ENCODE data around the gene CLASRP. TPM values are rescaled to one million over a fixed set of nuclear protein-coding genes. Genes with fewer than 3 reads are reported as not detected.
A peak's percentile ranks its signal among the peaks of the same experiment; 100 is the strongest.

Gene CLASRP
- total RNA-seq, 1 experiment from 2014 or later, result 88.0 TPM

DNA sequence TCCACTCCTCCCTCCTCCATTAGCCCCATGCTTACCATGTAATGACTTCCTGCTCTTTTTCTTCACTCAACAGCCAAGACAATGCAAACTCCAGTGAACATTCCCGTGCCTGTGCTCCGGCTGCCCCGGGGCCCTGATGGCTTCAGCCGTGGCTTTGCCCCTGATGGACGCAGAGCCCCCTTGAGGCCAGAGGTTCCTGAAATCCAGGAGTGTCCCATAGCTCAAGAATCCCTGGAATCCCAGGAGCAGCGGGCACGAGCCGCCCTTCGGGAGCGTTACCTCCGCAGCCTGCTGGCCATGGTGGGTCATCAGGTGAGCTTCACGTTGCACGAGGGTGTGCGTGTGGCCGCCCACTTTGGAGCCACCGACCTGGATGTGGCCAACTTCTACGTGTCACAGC is 51.2 kb downstream of the CLASRP start:
- POLR2A ChIA-PET, result interaction anchor here (0.9 to 1.8 kb wide), 5 partner anchors 11 to 62 kb away, joined by 3 to 5 read pairs (median 4); partner anchors contain the start of gene GEMIN7
- Mint-ChIP-seq H3K4me1 (peaks cover 33% of the 10 kb centered on the region), H3K4me3 (0 out of 2 replicates have a peak overlapping the region, but pooled peaks have one; percentile 84), H3K9me3 (no peaks in the 10 kb centered on the region), H3K27ac (peak overlapping the region; percentile 78), H3K36me3 (peaks cover 24% of the 10 kb centered on the region), H3K27me3 (ENCODE audit: low read depth) (no peaks in the 10 kb centered on the region)
- CTCF ChIA-PET, result interaction anchor here (0.6 to 4.1 kb wide), 19 partner anchors 10 to 101 kb away, joined by 3 to 23 read pairs (median 4); partner anchors contain the start of genes CLASRP and GEMIN7
- TF ChIP-seq ZNF416 (CRISPR knock-in tag; IDR thresholded peaks at IDR 0.05) (peak; percentile 99), KAT7 (CRISPR knock-in tag; IDR thresholded peaks at IDR 0.05; ENCODE audit: borderline replicate concordance) (no peak), CBFB (CRISPR knock-in tag; IDR thresholded peaks at IDR 0.05; ENCODE audit: low read depth) (no peak)
- TF ChIP-seq, protein P1, sequence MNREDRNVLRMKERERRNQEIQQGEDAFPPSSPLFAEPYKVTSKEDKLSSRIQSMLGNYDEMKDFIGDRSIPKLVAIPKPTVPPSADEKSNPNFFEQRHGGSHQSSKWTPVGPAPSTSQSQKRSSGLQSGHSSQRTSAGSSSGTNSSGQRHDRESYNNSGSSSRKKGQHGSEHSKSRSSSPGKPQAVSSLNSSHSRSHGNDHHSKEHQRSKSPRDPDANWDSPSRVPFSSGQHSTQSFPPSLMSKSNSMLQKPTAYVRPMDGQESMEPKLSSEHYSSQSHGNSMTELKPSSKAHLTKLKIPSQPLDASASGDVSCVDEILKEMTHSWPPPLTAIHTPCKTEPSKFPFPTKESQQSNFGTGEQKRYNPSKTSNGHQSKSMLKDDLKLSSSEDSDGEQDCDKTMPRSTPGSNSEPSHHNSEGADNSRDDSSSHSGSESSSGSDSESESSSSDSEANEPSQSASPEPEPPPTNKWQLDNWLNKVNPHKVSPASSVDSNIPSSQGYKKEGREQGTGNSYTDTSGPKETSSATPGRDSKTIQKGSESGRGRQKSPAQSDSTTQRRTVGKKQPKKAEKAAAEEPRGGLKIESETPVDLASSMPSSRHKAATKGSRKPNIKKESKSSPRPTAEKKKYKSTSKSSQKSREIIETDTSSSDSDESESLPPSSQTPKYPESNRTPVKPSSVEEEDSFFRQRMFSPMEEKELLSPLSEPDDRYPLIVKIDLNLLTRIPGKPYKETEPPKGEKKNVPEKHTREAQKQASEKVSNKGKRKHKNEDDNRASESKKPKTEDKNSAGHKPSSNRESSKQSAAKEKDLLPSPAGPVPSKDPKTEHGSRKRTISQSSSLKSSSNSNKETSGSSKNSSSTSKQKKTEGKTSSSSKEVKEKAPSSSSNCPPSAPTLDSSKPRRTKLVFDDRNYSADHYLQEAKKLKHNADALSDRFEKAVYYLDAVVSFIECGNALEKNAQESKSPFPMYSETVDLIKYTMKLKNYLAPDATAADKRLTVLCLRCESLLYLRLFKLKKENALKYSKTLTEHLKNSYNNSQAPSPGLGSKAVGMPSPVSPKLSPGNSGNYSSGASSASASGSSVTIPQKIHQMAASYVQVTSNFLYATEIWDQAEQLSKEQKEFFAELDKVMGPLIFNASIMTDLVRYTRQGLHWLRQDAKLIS (CRISPR knock-in tag; IDR thresholded peaks at IDR 0.05; ENCODE audit: borderline replicate concordance), result no peak
- TF ChIP-seq, protein P2, sequence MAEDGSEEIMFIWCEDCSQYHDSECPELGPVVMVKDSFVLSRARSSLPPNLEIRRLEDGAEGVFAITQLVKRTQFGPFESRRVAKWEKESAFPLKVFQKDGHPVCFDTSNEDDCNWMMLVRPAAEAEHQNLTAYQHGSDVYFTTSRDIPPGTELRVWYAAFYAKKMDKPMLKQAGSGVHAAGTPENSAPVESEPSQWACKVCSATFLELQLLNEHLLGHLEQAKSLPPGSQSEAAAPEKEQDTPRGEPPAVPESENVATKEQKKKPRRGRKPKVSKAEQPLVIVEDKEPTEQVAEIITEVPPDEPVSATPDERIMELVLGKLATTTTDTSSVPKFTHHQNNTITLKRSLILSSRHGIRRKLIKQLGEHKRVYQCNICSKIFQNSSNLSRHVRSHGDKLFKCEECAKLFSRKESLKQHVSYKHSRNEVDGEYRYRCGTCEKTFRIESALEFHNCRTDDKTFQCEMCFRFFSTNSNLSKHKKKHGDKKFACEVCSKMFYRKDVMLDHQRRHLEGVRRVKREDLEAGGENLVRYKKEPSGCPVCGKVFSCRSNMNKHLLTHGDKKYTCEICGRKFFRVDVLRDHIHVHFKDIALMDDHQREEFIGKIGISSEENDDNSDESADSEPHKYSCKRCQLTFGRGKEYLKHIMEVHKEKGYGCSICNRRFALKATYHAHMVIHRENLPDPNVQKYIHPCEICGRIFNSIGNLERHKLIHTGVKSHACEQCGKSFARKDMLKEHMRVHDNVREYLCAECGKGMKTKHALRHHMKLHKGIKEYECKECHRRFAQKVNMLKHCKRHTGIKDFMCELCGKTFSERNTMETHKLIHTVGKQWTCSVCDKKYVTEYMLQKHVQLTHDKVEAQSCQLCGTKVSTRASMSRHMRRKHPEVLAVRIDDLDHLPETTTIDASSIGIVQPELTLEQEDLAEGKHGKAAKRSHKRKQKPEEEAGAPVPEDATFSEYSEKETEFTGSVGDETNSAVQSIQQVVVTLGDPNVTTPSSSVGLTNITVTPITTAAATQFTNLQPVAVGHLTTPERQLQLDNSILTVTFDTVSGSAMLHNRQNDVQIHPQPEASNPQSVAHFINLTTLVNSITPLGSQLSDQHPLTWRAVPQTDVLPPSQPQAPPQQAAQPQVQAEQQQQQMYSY (CRISPR knock-in tag; IDR thresholded peaks at IDR 0.05), result 0 out of 2 replicates have a peak, but pooled peaks have one; percentile 28
- TF ChIP-seq, protein P3, sequence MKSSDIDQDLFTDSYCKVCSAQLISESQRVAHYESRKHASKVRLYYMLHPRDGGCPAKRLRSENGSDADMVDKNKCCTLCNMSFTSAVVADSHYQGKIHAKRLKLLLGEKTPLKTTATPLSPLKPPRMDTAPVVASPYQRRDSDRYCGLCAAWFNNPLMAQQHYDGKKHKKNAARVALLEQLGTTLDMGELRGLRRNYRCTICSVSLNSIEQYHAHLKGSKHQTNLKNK (CRISPR knock-in tag; IDR thresholded peaks at IDR 0.05), result no peak
- TF ChIP-seq, protein P4, sequence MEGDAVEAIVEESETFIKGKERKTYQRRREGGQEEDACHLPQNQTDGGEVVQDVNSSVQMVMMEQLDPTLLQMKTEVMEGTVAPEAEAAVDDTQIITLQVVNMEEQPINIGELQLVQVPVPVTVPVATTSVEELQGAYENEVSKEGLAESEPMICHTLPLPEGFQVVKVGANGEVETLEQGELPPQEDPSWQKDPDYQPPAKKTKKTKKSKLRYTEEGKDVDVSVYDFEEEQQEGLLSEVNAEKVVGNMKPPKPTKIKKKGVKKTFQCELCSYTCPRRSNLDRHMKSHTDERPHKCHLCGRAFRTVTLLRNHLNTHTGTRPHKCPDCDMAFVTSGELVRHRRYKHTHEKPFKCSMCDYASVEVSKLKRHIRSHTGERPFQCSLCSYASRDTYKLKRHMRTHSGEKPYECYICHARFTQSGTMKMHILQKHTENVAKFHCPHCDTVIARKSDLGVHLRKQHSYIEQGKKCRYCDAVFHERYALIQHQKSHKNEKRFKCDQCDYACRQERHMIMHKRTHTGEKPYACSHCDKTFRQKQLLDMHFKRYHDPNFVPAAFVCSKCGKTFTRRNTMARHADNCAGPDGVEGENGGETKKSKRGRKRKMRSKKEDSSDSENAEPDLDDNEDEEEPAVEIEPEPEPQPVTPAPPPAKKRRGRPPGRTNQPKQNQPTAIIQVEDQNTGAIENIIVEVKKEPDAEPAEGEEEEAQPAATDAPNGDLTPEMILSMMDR (IDR thresholded peaks at IDR 0.05), result peak; percentile 15; the same call in 1 of the 2 replicates
- TF ChIP-seq, protein P5, sequence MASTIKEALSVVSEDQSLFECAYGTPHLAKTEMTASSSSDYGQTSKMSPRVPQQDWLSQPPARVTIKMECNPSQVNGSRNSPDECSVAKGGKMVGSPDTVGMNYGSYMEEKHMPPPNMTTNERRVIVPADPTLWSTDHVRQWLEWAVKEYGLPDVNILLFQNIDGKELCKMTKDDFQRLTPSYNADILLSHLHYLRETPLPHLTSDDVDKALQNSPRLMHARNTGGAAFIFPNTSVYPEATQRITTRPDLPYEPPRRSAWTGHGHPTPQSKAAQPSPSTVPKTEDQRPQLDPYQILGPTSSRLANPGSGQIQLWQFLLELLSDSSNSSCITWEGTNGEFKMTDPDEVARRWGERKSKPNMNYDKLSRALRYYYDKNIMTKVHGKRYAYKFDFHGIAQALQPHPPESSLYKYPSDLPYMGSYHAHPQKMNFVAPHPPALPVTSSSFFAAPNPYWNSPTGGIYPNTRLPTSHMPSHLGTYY (CRISPR knock-in tag; IDR thresholded peaks at IDR 0.05), result no peak
- DNase-seq (ENCODE audit: low spot score) (peak; percentile 76), ATAC-seq (peak; percentile 38)

DNA sequence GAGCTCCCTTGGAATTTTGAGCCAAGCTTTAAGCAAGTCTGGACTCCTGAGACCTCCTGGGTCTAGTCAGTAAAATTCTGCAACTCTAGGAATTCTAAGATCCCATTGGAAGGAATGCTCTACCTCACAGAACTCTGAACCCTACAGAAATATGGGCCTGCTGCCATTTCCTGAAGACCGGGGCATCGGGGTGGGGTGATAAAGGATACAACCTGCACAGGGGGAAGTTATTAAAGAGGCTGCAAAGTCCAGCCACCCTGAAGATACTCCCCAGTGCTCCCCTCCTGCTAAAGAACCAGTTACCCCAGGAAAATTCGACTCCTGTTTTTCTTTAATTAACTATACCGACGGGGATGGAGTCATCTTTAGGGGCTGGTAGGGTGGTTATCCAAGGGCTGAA is 51.8 kb downstream of the CLASRP start:
- ATAC-seq (no peak), DNase-seq (ENCODE audit: low spot score) (no peak)
- peaks cover 20% of the 10 kb centered on the region for H3K36me3 Mint-ChIP-seq
- ChIA-PET POLR2A (interaction anchor here (0.9 to 1.8 kb wide), 4 partner anchors 12 to 61 kb away, joined by 3 to 5 read pairs (median 4); partner anchors contain the start of gene GEMIN7), CTCF (interaction anchor here (0.6 to 4.1 kb wide), 18 partner anchors 11 to 101 kb away, joined by 3 to 23 read pairs (median 4); partner anchors contain the start of gene GEMIN7)
- H3K27ac Mint-ChIP-seq, result peak overlapping the region; percentile 97
- H3K4me3 Mint-ChIP-seq, result peak overlapping the region; percentile 84
- H3K9me3 Mint-ChIP-seq, result no peaks in the 10 kb centered on the region
- no peaks in the 10 kb centered on the region for H3K27me3 Mint-ChIP-seq (ENCODE audit: low read depth)
- peaks cover 33% of the 10 kb centered on the region for H3K4me1 Mint-ChIP-seq
- TF ChIP-seq ZNF263 (CRISPR knock-in tag; IDR thresholded peaks at IDR 0.05; ENCODE audit: low read depth) (no peak), TCF7 (CRISPR knock-in tag; IDR thresholded peaks at IDR 0.05; ENCODE audit: low read depth) (no peak), ETV6 (CRISPR knock-in tag; IDR thresholded peaks at IDR 0.05) (no peak), CREB1 (CRISPR knock-in tag; IDR thresholded peaks at IDR 0.05) (no peak), TEAD1 (CRISPR knock-in tag; IDR thresholded peaks at IDR 0.05) (no peak), FOXJ3 (CRISPR knock-in tag; IDR thresholded peaks at IDR 0.05; ENCODE audit: borderline replicate concordance) (no peak), ELF4 (CRISPR knock-in tag; IDR thresholded peaks at IDR 0.05; ENCODE audit: low read depth) (no peak)
- TF ChIP-seq, protein P6, sequence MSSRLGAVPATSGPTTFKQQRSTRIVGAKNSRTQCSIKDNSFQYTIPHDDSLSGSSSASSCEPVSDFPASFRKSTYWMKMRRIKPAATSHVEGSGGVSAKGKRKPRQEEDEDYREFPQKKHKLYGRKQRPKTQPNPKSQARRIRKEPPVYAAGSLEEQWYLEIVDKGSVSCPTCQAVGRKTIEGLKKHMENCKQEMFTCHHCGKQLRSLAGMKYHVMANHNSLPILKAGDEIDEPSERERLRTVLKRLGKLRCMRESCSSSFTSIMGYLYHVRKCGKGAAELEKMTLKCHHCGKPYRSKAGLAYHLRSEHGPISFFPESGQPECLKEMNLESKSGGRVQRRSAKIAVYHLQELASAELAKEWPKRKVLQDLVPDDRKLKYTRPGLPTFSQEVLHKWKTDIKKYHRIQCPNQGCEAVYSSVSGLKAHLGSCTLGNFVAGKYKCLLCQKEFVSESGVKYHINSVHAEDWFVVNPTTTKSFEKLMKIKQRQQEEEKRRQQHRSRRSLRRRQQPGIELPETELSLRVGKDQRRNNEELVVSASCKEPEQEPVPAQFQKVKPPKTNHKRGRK (CRISPR knock-in tag; IDR thresholded peaks at IDR 0.05; ENCODE audit: borderline replicate concordance), result no peak
- TF ChIP-seq, protein P7, sequence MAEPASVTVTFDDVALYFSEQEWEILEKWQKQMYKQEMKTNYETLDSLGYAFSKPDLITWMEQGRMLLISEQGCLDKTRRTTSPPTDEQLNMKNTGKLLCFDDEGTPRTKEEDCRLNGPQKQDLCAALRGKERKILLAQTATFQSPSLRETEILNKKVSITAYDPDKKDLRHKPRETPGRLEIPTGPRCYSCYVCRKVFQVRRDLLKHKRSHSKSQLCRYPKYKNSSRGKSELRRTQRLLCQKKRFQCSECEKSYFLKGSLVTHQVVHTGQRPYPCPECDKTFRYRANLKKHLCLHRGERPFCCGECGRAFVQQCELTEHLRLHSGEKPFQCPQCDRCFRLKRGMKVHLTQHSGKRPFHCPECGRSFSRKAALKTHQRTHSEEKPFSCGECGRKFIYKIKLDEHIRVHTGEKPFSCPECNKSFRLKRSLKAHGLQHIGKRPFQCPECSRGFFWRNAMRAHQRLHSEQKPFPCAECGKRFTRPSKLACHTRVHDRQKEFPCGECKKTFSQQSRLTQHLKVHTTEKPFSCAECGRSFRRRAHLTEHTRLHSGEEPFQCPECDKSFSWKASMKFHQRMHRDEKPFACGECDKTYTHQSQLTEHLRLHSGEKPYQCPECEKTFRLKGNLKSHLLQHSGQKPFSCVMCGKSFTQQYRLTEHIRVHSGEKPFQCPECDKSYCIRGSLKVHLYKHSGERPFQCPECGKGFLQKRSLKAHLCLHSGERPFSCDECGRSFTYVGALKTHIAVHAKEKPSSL (CRISPR knock-in tag; conservative IDR thresholded peaks at IDR 0.05), result no peak
